T47D (cell line): ENCODE measurements around the gene CERS1.

Experiments
- DNase-seq, 2 experiments: peaks; one replicate each; pipeline versions ENCODE4 v3.0.0 to v3.0.0-alpha.2; 2011 to 2012; ENCODE audit warnings: low read depth in 1 of 2, low spot score in 1 of 2
- JUND ChIP-seq: IDR thresholded peaks from 2 replicates; pipeline ENCODE4 v1.6.1; 2012; ENCODE audit warnings: low read depth
- in situ Hi-C: cut with HindIII; loops from 2 replicates; pipeline ENCODE4 v1.10.0; 2016; ENCODE audit warnings: low sequenced_read_pairs, low pct_unique_long_range_greater_than_20kb

CERS1 gene

DNA sequence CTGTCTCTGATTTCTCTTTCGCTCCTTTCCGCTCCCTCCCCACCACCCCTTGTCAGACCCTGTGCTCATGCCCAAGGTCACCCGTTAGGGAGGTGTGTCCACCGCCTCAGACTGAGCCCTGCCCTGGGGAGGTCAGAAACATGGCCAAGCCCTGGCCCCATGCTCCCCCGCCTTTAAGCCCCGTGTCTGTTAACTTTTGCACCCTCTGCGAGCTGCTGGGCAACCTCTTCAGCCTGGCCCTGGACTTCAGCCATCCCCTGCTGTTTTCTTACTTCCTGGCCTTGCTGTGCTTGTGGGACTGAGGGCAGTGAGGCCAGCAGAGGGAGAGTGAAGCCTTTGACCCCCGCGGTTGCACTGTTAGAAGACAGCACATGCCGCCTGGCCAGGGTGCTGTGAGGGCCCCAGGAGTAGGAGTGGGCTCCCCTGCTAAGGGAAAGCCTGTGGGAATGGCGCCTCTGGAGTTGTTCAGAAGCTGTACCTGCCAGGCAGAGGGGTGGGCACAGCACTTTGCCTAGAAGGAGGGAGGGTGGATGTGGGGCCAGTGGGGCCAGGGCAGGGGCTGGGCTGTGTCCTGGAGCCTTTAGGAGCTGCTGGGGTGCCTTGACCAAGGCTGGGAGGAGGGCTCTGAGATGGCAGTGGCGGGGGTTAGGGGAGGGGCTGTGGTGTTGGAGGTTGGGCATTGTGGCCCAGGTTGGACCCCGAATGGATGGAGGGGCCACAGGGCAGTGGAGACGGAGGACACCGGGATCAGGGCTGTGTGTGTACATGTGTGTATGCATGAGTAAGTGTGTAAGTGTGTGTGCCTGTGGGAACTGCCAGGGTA is 56.3 kb downstream of the CERS1 start:
- DNase-seq, result no peak
- TF ChIP-seq JUND, result no peak
- in situ Hi-C loops, result no loop called here

DNA sequence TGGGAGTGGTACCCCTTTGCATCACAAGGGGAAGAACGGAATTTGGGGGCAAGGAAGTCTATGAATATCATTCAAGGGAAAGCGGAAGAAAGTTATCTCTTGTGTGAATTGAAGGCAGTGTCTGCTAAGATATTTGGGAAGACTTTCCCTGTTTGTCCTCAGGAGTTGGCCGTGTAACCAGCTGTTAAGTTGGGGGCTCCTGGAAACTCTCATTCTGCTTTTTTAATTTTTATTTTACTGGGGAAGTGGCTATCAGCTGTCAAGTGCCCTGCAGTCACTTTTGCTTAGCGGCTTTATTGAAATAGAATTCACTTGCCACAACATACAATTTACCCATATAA is 61.3 kb downstream of the CERS1 start:
- in situ Hi-C loops, result no loop called here
- DNase-seq, result no peak
- TF ChIP-seq JUND, result no peak

DNA sequence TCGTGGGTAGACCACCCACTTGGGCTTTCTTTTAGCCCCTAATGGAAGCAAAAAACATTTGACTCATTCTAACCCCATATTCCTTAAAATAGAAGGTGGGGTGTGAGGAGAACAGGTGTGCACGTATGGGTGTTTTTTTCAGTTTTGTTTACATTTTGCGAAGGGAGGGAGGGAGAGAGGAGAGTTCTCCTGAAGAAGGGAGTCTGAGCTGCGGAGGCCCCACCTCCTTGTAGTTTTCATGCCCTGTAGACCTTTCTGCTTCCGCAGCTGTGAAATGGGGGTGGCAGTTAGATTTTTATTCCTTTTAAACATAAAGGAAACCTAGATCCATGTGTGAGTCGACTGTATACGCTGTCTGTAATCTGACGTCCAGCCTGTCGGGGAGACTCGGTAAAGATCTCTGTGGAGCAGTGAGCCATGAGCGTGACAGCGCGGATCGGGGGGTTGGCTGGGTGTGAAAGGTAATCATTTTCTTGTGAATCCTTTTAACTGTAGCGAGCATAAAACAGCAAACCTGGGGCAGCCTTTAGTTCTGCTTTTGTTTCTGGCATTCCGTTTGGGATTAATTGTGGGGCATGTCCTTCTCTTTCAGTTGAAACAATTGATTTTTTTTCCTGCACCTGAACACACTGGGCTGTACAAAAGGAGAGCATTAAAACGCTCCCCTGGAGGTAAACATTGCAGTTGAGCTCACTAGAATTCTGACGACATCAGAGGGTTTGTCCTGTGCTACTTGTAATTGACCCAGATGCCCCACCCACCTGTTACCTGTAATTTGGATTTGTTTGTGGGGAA is 61.9 kb downstream of the CERS1 start:
- no peak for TF ChIP-seq JUND
- DNase-seq, result peak in 1 of 2 experiments; percentile 14
- in situ Hi-C loops, result no loop called here

DNA sequence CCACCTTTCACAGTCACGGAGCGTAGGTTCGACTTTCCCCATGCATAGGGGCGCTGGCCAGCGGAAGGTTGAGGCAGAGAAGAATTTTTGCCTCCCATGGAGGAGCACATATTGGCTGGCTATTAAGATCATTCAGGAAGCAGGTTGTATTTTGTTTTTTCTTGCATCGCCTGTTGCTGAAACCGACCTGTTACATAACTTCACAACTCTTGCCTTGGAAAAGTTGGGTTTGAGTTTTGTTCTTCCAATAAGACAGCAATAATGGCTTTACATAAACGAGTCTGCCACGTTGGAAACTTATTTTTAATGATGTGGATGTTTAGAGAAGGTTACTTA is 62.8 kb downstream of the CERS1 start:
- DNase-seq, result no peak
- in situ Hi-C loops, result no loop called here
- TF ChIP-seq JUND, result no peak

DNA sequence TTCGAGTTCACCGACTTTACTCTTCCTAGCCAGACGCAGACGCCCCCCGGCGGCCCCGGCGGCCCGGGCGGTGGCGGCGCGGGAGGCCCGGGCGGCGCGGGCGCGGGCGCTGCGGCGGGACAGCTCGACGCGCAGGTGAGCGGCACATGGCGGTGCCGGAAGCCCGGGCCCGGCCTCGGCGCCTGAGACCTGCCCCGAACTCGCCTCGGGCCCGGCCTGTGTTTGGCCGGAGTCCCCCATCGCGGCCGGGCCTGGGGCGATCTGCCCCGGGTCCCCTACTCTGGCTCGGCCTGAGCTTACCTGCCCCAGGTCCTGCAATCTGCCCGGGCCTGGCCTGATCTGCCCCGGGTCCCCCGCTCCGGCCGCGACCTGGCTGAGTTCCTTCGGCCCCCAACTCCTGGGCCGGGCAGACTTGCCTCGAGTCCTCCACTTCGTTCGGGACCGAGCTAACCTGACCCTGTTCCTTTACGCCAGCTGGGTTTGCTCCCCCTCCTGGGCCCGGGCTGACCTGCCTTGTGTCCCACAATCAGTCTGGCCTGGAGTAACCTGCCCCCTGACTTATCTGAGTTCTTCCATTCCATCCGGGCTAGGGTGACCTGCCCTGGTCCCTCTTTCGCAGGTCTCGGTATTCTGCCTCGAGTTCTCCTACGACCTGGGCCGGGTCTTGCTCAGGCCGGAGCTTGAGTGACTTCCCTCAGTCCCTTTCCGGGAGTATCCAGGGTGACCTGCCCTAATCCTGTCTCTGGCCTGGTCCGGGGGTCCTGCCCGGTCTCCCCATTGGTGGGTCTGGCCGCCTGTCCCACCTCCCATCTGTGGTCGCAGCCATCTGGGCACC is 63.4 kb downstream of the CERS1 start:
- in situ Hi-C loops, result no loop called here
- DNase-seq, result no peak
- TF ChIP-seq JUND, result no peak

DNA sequence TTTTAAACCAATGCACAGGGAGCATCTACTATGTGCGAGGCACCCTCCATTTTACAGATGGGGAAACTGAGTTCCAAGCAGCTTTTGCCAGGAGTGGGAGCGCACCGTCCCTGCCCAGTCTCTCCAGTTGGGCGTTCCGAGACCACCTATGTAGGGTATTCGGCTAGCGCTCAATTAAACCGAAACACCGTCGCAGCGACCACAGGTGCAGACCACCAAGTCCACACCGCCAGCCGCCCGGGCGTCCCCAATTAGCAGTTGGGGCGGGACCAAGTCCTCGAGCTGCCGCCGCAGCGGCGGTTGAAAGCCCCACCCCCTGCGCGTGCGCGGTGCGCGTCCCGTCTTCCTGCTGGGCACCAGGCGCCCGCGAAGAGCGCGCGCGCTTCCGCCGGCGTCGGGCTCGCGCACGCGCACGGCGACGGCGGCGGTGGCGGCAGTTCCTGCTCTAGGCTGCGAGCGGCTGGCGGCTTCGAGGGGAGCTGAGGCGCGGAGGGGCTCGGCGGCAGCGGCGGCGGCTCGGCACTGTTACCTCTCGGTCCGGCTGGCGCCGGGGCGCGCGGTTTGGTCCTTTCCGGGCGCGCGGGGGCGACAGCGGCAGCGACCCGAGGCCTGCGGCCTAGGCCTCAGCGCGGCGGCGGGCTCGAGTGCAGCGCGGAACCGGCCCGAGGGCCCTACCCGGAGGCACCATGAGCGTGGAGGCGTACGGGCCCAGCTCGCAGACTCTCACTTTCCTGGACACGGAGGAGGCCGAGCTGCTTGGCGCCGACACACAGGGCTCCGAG is 64.2 kb downstream of the CERS1 start, which contains the start of gene UPF1:
TSS of gene UPF1 (plus strand) at position 436 of the 782 bp plus-strand sequence. CDS start at position 687, 251 bp downstream.
- in situ Hi-C loops, result no loop called here
- DNase-seq, result peak; percentile 85 to 91
- TF ChIP-seq JUND, result no peak

DNA sequence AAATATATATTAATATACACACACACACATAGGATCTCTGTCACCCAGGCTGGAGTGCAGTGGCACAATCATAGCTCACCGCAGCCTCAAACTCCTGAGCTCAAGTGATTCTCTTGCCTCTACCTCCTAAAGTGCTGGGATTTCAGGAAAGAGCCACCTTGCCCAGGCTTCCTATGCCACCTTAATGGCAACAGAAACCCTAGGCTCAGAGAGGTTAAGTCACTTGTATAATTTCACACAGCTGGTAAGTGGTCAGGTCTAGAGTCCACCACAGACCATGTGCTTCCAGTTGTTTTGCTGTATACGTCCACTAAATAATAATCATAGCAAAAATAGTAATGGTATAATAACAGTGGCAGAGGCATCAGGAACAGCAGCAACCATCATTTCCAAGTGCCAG is 65.5 kb downstream of the CERS1 start:
- no peak for DNase-seq
- no peak for TF ChIP-seq JUND
- in situ Hi-C loops, result no loop called here

DNA sequence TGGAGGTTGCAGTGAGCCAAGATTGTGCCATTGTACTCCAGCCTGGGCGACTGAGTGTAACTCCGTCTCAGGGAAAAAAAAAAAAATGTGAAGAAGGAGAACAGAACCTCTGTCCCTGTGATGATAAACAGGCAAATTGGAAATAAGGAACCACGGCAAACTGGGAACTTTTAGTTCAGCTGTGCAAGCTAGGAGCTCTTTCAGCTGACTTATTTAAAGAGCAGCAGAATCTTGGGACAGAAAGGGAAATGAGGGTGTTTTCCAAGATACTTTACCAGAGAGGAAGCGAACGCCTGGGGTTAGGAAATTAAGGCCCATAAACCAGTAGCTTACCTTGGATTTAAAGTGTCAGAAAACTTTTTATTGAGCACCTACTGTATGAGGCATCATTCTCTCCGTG is 67.2 kb downstream of the CERS1 start:
- in situ Hi-C loops, result no loop called here
- no peak for TF ChIP-seq JUND
- no peak for DNase-seq
